Trophoblast cell (in vitro differentiated cells and primary cell): ENCODE measurements around the gene ABCA3.

ENCODE experiments used
- DNase-seq, 2 donors: peaks; one replicate each; pipeline ENCODE4 v3.0.0-alpha.2; 2016
- H2AFZ ChIP-seq: 2 replicates; pipeline ENCODE4 v1.6.1; 2013; ENCODE audit warnings: low read length, moderate library complexity, mild to moderate bottlenecking; ENCODE audit not compliant: insufficient read depth, poor library complexity
- H2AK5ac ChIP-seq: 2 replicates; pipeline ENCODE4 v1.6.1; 2013; ENCODE audit warnings: mild to moderate bottlenecking, low read length
- H2BK120ac ChIP-seq: 2 replicates; pipeline ENCODE4 v1.6.1; 2013; ENCODE audit warnings: low read length, mild to moderate bottlenecking, moderate library complexity; ENCODE audit not compliant: insufficient read depth, poor library complexity
- H2BK12ac ChIP-seq: 2 replicates; pipeline ENCODE4 v1.6.1; 2013; ENCODE audit warnings: mild to moderate bottlenecking, low read length, moderate library complexity
- H2BK5ac ChIP-seq: 2 replicates; pipeline ENCODE4 v1.6.1; 2013; ENCODE audit warnings: low read length, low read depth, moderate library complexity, mild to moderate bottlenecking; ENCODE audit not compliant: poor library complexity
- H3K14ac ChIP-seq: 2 replicates; pipeline ENCODE4 v1.6.1; 2013; ENCODE audit warnings: mild to moderate bottlenecking, low read length
- H3K18ac ChIP-seq: 2 replicates; pipeline ENCODE4 v1.6.1; 2013; ENCODE audit warnings: mild to moderate bottlenecking, low read length
- H3K23ac ChIP-seq: 2 replicates; pipeline ENCODE4 v1.6.1; 2013; ENCODE audit warnings: low read length
- H3K27ac ChIP-seq: 2 replicates; pipeline ENCODE4 v1.5.1; 2013; ENCODE audit warnings: low read depth, mild to moderate bottlenecking, inconsistent platforms, low read length, moderate library complexity
- H3K27me3 ChIP-seq: 2 replicates; pipeline ENCODE4 v1.6.1; 2013; ENCODE audit warnings: inconsistent platforms, mild to moderate bottlenecking, low read length, moderate library complexity; ENCODE audit not compliant: insufficient read depth
- H3K36me3 ChIP-seq, 2 experiments: 1 replicate in 1 of 2; 2 replicates in 1 of 2; pipeline ENCODE4 v1.6.1; 2013; ENCODE audit warnings: low read length in 2 of 2, mild to moderate bottlenecking in 2 of 2, moderate library complexity in 1 of 2; ENCODE audit not compliant: insufficient read depth in 2 of 2, control insufficient read depth in 1 of 2
- H3K4ac ChIP-seq: 2 replicates; pipeline ENCODE4 v1.6.1; 2013; ENCODE audit warnings: low read depth, mild to moderate bottlenecking, low read length, moderate library complexity
- H3K4me1 ChIP-seq, 2 experiments: 1 replicate in 1 of 2; 2 replicates in 1 of 2; pipeline ENCODE4 v1.6.1; 2013; ENCODE audit warnings: low read length in 2 of 2, mild to moderate bottlenecking in 2 of 2, moderate library complexity in 1 of 2; ENCODE audit not compliant: insufficient read depth in 2 of 2, control insufficient read depth in 1 of 2
- H3K4me2 ChIP-seq: 2 replicates; pipeline ENCODE4 v1.6.1; 2013; ENCODE audit warnings: inconsistent platforms, mild to moderate bottlenecking, low read length, moderate library complexity
- H3K4me3 ChIP-seq: 2 replicates; pipeline ENCODE4 v1.5.1; 2013; ENCODE audit warnings: mild to moderate bottlenecking, low read depth, low read length, inconsistent platforms
- H3K79me1 ChIP-seq: one replicate; pipeline ENCODE4 v1.6.1; 2013; ENCODE audit warnings: low read length
- H3K79me2 ChIP-seq: 2 replicates; pipeline ENCODE4 v1.6.1; 2013; ENCODE audit warnings: low read length, mild to moderate bottlenecking; ENCODE audit not compliant: control insufficient read depth, insufficient read depth, poor library complexity
- H3K9ac ChIP-seq: 2 replicates; pipeline ENCODE4 v1.6.1; 2013; ENCODE audit warnings: mild to moderate bottlenecking, low read length
- H3K9me3 ChIP-seq: 2 replicates; pipeline ENCODE4 v1.6.1; 2013; ENCODE audit warnings: low read depth, mild to moderate bottlenecking, control low read depth, inconsistent platforms, low read length; ENCODE audit not compliant: insufficient read depth
- H4K12ac ChIP-seq: 2 replicates; pipeline ENCODE4 v1.6.1; 2013; ENCODE audit warnings: low read depth, mild to moderate bottlenecking, low read length, moderate library complexity
- H4K8ac ChIP-seq: 2 replicates; pipeline ENCODE4 v1.6.1; 2013; ENCODE audit warnings: low read depth, mild to moderate bottlenecking, low read length, moderate library complexity
- H4K91ac ChIP-seq: one replicate; pipeline ENCODE4 v1.6.1; 2013; ENCODE audit warnings: low read depth, mild to moderate bottlenecking, low read length, moderate library complexity
- WGBS: extraction: QIAGEN DNeasy Blood & Tissue Kit; methylation state at CpG from one replicate; pipeline ENCODE4 v1.1.7; 2013; ENCODE audit warnings: missing lambda C conversion rate; ENCODE audit not compliant: insufficient read length, insufficient coverage; ENCODE audit errors: extremely low coverage; 5-methylcytosine and 5-hydroxymethylcytosine counted together

Gene ABCA3

DNA sequence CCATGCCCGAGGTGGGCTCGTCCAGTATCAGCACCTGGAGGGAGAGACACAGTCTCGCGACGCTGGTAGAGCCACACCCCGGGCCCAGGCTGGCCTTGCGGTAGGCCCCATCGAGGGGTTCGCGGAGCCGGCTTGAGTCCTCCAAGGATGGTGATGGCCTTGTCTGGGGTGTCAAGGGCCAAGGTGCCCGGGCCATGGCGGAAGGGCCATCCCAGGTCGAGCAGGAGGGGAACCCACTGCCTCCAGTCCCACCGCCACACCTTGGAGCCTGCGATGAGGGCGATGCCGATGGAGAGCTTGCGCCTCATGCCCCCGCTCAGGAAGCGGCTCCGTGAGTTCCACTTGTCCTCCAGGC is 43.0 kb downstream of the ABCA3 start:
- Histone ChIP-seq H3K4me3 (no peak overlapping the region), H4K91ac (no peak overlapping the region), H2AFZ (no peak overlapping the region), H2BK5ac (no peak overlapping the region), H3K14ac (no peak overlapping the region), H3K18ac (no peak overlapping the region), H3K9ac (no peak overlapping the region), H3K36me3 (no peaks in the 10 kb centered on the region), H3K4me2 (no peak overlapping the region), H2BK12ac (no peak overlapping the region), H3K79me2 (no peaks in the 10 kb centered on the region), H3K27ac (no peak overlapping the region), H3K4me1 (no peaks in the 10 kb centered on the region), H3K27me3 (no peaks in the 10 kb centered on the region), H3K79me1 (no peaks in the 10 kb centered on the region), H3K23ac (no peak overlapping the region), H3K4ac (no peak overlapping the region), H4K8ac (no peak overlapping the region), H2AK5ac (no peak overlapping the region), H4K12ac (no peak overlapping the region), H3K9me3 (peaks cover 4% of the 10 kb centered on the region), H2BK120ac (no peak overlapping the region)
- no peak for DNase-seq
- WGBS, result no CpG with 5 or more reads among the region's 22 CpGs

DNA sequence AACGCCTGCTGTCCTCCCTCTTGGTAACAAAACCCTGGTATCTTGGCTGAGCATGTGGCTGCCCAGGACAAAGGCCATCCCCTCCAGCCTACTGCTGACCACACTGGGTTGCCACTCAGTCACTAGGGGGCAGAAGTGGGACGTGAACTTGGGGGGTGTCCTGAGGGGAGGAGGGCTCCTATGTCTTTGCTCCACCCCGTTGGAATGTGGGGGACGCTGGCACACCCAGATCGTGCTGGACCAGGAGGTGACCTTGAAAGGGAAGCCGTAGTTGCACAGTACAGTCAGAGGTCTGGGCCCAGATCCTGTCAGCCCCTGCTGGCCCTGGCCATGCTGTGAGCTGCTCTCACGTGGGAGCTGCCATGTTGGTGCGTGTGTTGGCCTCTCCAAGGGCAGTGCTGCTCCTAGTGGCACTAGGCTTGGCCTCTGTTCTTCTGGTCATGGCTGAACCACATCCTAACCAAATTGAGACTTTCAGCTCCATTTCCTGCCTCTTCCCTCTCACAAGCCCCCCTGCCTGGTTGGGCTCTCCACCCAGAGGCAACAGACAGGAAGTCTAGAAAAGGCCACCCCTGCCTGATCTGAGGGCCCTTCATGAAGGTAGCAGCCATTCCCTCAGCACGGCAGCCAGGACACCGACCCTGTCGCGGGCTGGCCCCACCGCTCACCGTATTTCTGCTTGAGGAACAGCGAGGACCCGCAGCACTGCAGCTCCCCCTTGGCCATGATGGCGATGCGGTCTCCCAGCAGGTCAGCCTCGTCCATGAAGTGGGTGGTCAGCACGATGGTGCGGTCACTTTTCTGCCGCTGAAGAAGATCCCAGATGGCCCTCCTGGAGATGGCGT is 43.6 kb downstream of the ABCA3 start:
- no peak overlapping the region for H3K14ac ChIP-seq
- H3K18ac ChIP-seq, result no peak overlapping the region
- no peak overlapping the region for H2BK120ac ChIP-seq
- H3K27ac ChIP-seq, result no peak overlapping the region
- H3K4me1 ChIP-seq, result no peaks in the 10 kb centered on the region
- H2AK5ac ChIP-seq, result no peak overlapping the region
- no peak overlapping the region for H3K23ac ChIP-seq
- no peaks in the 10 kb centered on the region for H3K79me2 ChIP-seq
- H4K8ac ChIP-seq, result no peak overlapping the region
- H3K79me1 ChIP-seq, result no peaks in the 10 kb centered on the region
- H4K91ac ChIP-seq, result no peak overlapping the region
- no peak overlapping the region for H4K12ac ChIP-seq
- no CpG with 5 or more reads among the region's 23 CpGs for WGBS
- H3K36me3 ChIP-seq, result no peaks in the 10 kb centered on the region
- no peak overlapping the region for H2BK12ac ChIP-seq
- no peak overlapping the region for H2BK5ac ChIP-seq
- no peak overlapping the region for H3K4me2 ChIP-seq
- peaks cover 4% of the 10 kb centered on the region for H3K9me3 ChIP-seq
- peak in 1 of 2 donors; percentile 20 for DNase-seq
- no peak overlapping the region for H3K4me3 ChIP-seq
- H3K4ac ChIP-seq, result no peak overlapping the region
- H2AFZ ChIP-seq, result no peak overlapping the region
- H3K9ac ChIP-seq, result no peak overlapping the region
- no peaks in the 10 kb centered on the region for H3K27me3 ChIP-seq

DNA sequence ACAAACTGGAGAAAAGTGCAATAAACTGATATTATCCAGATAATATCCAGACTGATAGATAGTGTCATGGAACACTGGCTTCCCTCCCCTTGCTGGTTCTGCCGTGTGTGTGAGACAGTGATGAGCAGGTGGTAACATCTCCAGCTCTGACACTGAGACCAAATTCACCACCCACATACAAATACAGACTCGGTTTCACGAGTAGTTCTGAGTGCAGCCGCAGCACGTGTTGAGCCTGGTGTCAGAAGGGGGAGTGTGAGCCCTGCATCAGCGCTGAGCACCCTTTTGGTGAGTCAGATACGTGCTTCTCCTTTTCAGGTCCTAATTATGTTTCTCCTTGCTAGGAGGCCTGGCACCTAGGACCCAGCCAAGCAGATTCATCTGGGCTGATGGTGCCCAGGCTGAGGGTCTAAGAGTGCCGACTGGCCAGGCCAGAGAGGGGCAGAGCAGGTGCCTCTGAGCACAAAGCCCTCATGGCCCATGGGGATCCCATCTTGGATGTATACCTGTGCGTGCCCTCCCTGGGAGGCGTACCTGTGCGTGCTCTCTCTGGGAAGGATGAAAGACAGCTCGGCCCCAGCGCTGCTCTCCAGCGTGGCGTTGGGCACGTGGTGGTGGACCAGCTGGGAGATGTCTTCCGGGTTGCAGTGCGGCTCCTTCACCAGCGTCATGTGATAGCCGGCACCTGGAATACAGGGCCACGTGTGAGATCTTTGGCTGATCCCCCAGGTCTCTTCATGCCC is 45.3 kb downstream of the ABCA3 start:
- no peaks in the 10 kb centered on the region for H3K79me1 ChIP-seq
- no peaks in the 10 kb centered on the region for H3K4me1 ChIP-seq
- WGBS, result no CpG with 5 or more reads among the region's 21 CpGs
- H3K4ac ChIP-seq, result no peak overlapping the region
- H3K27me3 ChIP-seq, result no peaks in the 10 kb centered on the region
- H2BK12ac ChIP-seq, result no peak overlapping the region
- no peak overlapping the region for H2AFZ ChIP-seq
- H3K9me3 ChIP-seq, result peaks cover 4% of the 10 kb centered on the region
- H3K4me3 ChIP-seq, result no peak overlapping the region
- H3K9ac ChIP-seq, result no peak overlapping the region
- DNase-seq, result no peak
- no peak overlapping the region for H4K8ac ChIP-seq
- no peak overlapping the region for H3K4me2 ChIP-seq
- H2BK5ac ChIP-seq, result no peak overlapping the region
- no peak overlapping the region for H3K23ac ChIP-seq
- H3K79me2 ChIP-seq, result no peaks in the 10 kb centered on the region
- H4K91ac ChIP-seq, result no peak overlapping the region
- no peak overlapping the region for H2AK5ac ChIP-seq
- no peak overlapping the region for H2BK120ac ChIP-seq
- H4K12ac ChIP-seq, result no peak overlapping the region
- no peak overlapping the region for H3K27ac ChIP-seq
- H3K36me3 ChIP-seq, result no peaks in the 10 kb centered on the region
- H3K14ac ChIP-seq, result no peak overlapping the region
- no peak overlapping the region for H3K18ac ChIP-seq

DNA sequence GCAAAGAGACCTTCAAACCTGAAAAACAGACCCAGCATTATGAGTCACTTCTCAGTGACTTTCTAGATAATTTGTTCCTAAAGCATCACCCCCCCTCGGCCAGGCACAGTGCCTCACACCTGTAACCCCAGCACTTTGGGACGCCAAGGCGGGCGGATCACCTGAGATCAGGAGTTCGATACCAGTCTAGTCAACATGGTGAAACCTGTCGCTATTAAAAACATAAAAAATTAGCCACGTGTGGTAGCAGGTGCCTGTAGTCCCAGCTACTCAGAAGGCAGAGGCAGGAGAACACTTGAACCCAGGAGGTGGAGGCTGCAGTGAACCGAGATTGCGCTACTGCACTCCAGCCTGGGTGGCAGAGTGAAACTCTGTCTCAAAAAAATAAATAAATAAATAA is 48.3 kb downstream of the ABCA3 start:
- Histone ChIP-seq H4K8ac (no peak overlapping the region), H3K4me2 (no peak overlapping the region), H2BK12ac (no peak overlapping the region), H3K9ac (no peak overlapping the region), H3K23ac (no peak overlapping the region), H3K79me2 (no peaks in the 10 kb centered on the region), H2AFZ (no peak overlapping the region), H3K14ac (no peak overlapping the region), H4K91ac (no peak overlapping the region), H3K9me3 (no peaks in the 10 kb centered on the region), H3K36me3 (no peaks in the 10 kb centered on the region), H2BK5ac (no peak overlapping the region), H3K27me3 (no peaks in the 10 kb centered on the region), H3K79me1 (no peaks in the 10 kb centered on the region), H2AK5ac (no peak overlapping the region), H4K12ac (no peak overlapping the region), H3K4me3 (no peak overlapping the region), H2BK120ac (no peak overlapping the region), H3K27ac (no peak overlapping the region), H3K4me1 (no peaks in the 10 kb centered on the region), H3K18ac (no peak overlapping the region), H3K4ac (no peak overlapping the region)
- whole genome bisulfite sequencing, result no CpG with 5 or more reads among the region's 9 CpGs
- DNase-seq, result no peak
